ENCODE data around the gene SLC39A9. TPM values are rescaled to one million over a fixed set of nuclear protein-coding genes. Genes with fewer than 3 reads are reported as not detected.

SLC39A9 gene, protein sequence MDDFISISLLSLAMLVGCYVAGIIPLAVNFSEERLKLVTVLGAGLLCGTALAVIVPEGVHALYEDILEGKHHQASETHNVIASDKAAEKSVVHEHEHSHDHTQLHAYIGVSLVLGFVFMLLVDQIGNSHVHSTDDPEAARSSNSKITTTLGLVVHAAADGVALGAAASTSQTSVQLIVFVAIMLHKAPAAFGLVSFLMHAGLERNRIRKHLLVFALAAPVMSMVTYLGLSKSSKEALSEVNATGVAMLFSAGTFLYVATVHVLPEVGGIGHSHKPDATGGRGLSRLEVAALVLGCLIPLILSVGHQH
- 100 to 1,000 TPM in 1 of 4 donors, 10 to 100 TPM in 3; 26.8 to 131 (median 38.7) TPM for total RNA-seq

DNA sequence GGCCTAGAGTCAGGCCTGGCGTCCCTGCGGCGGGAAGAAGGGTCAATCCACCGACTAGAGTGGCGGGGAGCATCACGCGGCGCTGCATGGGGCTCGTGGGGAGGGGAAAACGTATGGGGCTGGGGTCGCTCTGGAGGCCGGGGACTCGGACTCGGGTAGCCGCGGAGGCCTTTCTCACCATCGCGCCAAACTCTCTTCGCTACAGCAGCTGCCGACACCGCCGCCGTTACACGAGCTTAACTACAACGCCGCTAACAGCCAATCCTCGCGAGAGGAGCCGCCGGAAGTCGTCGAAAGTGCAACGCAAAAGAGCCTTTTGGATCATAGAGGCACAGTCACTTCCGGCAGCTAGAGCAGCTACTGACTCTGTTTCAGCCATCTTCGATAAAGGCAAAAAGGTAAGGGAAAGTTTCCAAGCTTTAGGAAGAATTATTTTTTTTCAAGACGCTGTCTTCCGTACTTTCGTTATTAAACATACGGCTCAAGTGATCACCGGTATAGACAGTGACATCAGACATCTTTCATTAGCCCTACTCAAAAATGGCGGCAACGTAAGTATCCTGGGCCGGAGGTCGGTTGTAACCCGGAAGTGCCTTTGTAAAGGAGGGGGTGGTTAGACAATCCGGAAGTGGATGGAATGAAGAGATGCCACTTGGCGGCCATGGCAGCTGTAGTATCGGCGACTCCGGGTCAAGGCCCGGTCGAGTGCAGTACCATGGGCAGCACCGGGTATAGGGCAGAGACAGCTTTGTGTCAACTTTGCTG is at the start of gene SLC39A9, which contains the start of gene ERH:
Gene SLC39A9 (plus strand): TSS at position 640 of the 765 bp plus-strand sequence. CDS start 678 bp downstream, outside the sequence.
Gene ERH (minus strand): TSS at position 247 of the 765 bp plus-strand sequence. CDS start 66 bp downstream, at position 181.
- peak; percentile 94 to 97 for DNase-seq
- Histone ChIP-seq H3K36me3 (no peaks in the 10 kb centered on the region), H3K9me3 (no peaks in the 10 kb centered on the region), H3K27me3 (no peaks in the 10 kb centered on the region), H3K4me1 (peaks cover 14 to 17% of the 10 kb centered on the region in 2 donors), H3K4me3 (peak within 1 kb of the TSS; percentile 92 to 95), H3K27ac (peak within 1 kb of the TSS; percentile 87 to 88)
- intact Hi-C loops (cut with DNase I; ENCODE audit: low total_unique reads): no loop called here
- TF ChIP-seq, protein P1, sequence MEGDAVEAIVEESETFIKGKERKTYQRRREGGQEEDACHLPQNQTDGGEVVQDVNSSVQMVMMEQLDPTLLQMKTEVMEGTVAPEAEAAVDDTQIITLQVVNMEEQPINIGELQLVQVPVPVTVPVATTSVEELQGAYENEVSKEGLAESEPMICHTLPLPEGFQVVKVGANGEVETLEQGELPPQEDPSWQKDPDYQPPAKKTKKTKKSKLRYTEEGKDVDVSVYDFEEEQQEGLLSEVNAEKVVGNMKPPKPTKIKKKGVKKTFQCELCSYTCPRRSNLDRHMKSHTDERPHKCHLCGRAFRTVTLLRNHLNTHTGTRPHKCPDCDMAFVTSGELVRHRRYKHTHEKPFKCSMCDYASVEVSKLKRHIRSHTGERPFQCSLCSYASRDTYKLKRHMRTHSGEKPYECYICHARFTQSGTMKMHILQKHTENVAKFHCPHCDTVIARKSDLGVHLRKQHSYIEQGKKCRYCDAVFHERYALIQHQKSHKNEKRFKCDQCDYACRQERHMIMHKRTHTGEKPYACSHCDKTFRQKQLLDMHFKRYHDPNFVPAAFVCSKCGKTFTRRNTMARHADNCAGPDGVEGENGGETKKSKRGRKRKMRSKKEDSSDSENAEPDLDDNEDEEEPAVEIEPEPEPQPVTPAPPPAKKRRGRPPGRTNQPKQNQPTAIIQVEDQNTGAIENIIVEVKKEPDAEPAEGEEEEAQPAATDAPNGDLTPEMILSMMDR (IDR thresholded peaks at IDR 0.05): peak in 1 of 4 experiments; percentile 12
- peak; percentile 23 to 54 for TF ChIP-seq POLR2A (IDR thresholded peaks at IDR 0.05)

DNA sequence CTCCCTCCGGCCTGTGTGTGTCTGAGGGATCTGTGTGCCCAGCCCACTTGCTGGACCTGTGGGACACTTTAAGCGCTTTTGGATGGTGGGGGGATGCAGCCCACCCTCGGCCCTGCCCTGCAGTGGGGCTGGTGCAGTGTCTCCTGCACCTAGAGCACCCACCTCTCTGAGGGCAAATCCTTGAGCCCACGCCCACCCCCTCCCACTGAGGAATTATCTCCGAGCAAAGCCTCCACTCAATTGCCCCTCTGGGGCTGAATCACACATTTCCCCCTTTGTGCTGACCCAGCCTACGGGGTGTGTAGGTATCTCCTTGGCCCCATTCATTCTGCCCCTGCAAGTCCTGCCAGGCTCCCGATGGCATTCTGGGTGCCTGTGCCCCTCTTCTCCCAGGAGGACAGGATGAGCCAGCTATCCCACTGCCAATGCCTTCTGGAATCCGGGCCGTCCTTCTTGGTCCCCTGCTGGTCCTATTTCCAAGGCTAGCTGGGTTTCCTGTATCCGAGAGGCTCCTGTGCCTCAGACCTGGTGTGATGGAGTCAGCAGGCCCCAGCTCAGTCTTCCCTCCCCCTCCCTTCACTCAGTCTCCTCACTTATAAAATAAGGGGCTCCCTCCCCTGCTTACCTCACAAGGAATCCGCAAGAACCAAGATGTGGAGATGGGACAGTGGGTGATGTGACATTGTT is 49.3 kb upstream of the SLC39A9 start:
- Histone ChIP-seq H3K27me3 (no peaks in the 10 kb centered on the region), H3K4me3 (no peak overlapping the region), H3K9me3 (no peaks in the 10 kb centered on the region), H3K27ac (no peak overlapping the region), H3K4me1 (no peaks in the 10 kb centered on the region), H3K36me3 (no peaks in the 10 kb centered on the region)
- TF ChIP-seq, protein P1 (IDR thresholded peaks at IDR 0.05): no peak
- TF ChIP-seq POLR2A (IDR thresholded peaks at IDR 0.05): no peak
- intact Hi-C loops (cut with DNase I; ENCODE audit: low total_unique reads): no loop called here
- DNase-seq: no peak

DNA sequence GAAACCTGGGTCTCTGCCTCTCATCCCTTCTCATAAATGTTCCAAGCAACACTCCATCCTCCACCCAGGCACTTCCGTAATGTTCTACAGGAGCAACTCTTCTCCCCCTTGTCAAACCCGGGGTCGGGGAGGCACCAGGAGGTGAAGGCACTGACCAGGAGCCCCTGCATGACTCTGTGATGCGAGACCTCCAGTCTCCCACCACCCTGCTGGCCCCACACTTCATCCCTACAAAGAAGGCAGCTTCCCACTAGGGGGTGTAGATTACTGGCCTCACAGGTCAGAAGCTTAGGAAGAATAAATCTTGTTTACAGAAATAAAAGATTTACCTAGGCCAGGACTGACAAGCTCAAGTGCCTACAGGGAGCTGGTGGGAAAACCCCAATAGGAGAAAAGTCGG is 47.6 kb upstream of the SLC39A9 start:
- Histone ChIP-seq H3K4me3 (no peak overlapping the region), H3K36me3 (no peaks in the 10 kb centered on the region), H3K9me3 (no peaks in the 10 kb centered on the region), H3K27me3 (no peaks in the 10 kb centered on the region), H3K27ac (no peak overlapping the region), H3K4me1 (peaks cover 0 to 4% of the 10 kb centered on the region in 2 donors)
- DNase-seq: no peak
- TF ChIP-seq, protein P1 (IDR thresholded peaks at IDR 0.05): no peak
- TF ChIP-seq POLR2A (IDR thresholded peaks at IDR 0.05): no peak
- intact Hi-C loops (cut with DNase I; ENCODE audit: low total_unique reads): no loop called here

DNA sequence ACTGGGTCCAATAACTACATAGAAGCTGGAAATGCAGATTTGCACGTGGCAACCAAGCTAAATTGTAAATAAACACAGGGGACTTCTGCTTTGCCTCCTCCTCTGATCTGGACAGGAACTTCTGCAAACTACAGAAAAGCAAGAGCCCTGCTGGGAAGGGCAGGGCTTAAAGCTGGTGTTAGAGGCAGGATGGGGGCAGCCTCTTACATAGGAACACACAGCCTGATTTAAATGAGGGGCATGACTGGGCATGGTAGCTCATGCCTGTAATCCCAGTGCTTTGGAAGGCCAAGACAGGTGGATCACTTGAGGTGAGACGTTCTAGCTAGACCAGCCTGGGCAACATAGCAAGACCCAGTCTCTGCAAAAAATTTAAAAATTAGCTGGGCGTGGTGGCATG is 47.1 kb upstream of the SLC39A9 start:
- TF ChIP-seq, protein P1 (IDR thresholded peaks at IDR 0.05): no peak
- no peak for TF ChIP-seq POLR2A (IDR thresholded peaks at IDR 0.05)

More for the DNA sequence above, 47.1 kb upstream of the SLC39A9 start:
- Histone ChIP-seq H3K9me3 (no peaks in the 10 kb centered on the region), H3K36me3 (no peaks in the 10 kb centered on the region), H3K27me3 (no peaks in the 10 kb centered on the region), H3K4me1 (peaks cover 0 to 4% of the 10 kb centered on the region in 2 donors), H3K27ac (no peak overlapping the region), H3K4me3 (no peak overlapping the region)
- DNase-seq: no peak
- intact Hi-C loops (cut with DNase I; ENCODE audit: low total_unique reads): no loop called here

Measured in uterus (tissue), 4 donors.